ENCODE results near the gene DUSP21.
"Not testable (repeated sequence)": the region's sequence is repeated elsewhere in the genome, so short reads cannot be mapped to it uniquely, and the experiment has no call there.

DNA sequence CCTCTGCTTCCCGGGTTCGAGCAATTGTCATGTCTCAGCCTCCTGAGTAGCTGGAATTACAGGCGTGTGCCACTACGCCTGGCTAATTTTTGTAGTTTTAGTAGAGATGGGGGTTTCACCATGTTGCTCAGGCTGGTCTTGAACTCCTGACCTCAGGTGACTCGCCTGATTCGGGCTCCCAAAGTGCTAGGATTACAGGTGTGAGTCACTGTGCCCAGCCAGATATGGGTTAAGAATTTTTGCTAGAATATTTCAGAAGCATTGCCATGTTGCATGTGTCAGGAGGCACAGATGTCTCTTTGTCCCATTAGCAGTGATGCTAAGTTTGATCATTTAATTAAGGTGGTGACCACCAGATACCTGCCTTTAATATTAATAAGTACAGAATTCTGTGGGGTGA lies 7.1 kb downstream of the DUSP21 start:
- not testable (repeated sequence) for TF ChIP-seq GATA2 (CRISPR knock-in tag; IDR thresholded peaks at IDR 0.05); RAD21 (IDR thresholded peaks at IDR 0.05; ENCODE audit: low read length); CTCF (IDR thresholded peaks at IDR 0.05); REST (IDR thresholded peaks at IDR 0.05; ENCODE audit: low read depth, low read length); POLR2AphosphoS5 (IDR thresholded peaks at IDR 0.05; ENCODE audit: low read depth, low read length); USF2 (IDR thresholded peaks at IDR 0.05; ENCODE audit: borderline replicate concordance, low read depth, low read length); NRF1 (IDR thresholded peaks at IDR 0.05; ENCODE audit: low read depth, low read length); PBX3 (IDR thresholded peaks at IDR 0.05); JUND (IDR thresholded peaks at IDR 0.05)

Data from SK-N-SH (cell line).